CD14-positive monocyte (primary cell): Measurements from ENCODE around the gene FST. TPM values are rescaled to one million over a fixed set of nuclear protein-coding genes. Genes with fewer than 3 reads are reported as not detected.

Experiments
- DNase-seq, 3 donors: peaks; one replicate each; pipeline ENCODE4 v3.0.0-alpha.2; 2011 to 2022
- H2AFZ ChIP-seq: 2 replicates; pipeline ENCODE4 v1.6.0; 2012; ENCODE audit warnings: mild to moderate bottlenecking, low read depth, low read length, inconsistent platforms; ENCODE audit not compliant: insufficient read depth, poor library complexity, severe bottlenecking
- H3K27ac ChIP-seq, 2 donors: 1 replicate in 1 of 2; 2 replicates in 1 of 2; pipeline ENCODE4 v1.5.1; 2012 to 2013; ENCODE audit warnings: low read length in 2 of 2, control low read depth in 1 of 2, inconsistent platforms in 1 of 2, low read depth in 1 of 2, mild to moderate bottlenecking in 1 of 2
- H3K27me3 ChIP-seq, 2 donors: one replicate each; pipeline versions ENCODE4 v1.6.0 to v1.6.1; 2011 to 2013; ENCODE audit warnings: low read length in 2 of 2; ENCODE audit not compliant: control insufficient read depth in 2 of 2, insufficient read depth in 2 of 2
- H3K36me3 ChIP-seq, 2 donors: replicated peaks in 1 of 2; 1 replicate in 1 of 2; 2 replicates in 1 of 2; pipeline versions ENCODE4 v1.5.1 to v1.6.1; 2012 to 2013; ENCODE audit warnings: low read length in 2 of 2, control low read depth in 1 of 2, inconsistent platforms in 1 of 2, mild to moderate bottlenecking in 1 of 2; ENCODE audit not compliant: insufficient read depth in 2 of 2, control insufficient read depth in 1 of 2
- H3K4me1 ChIP-seq, 2 donors: 1 replicate in 1 of 2; 2 replicates in 1 of 2; pipeline versions ENCODE4 v1.5.1 to v1.6.1; 2012 to 2013; ENCODE audit warnings: low read length in 2 of 2, control low read depth in 1 of 2, inconsistent platforms in 1 of 2, mild to moderate bottlenecking in 1 of 2, moderate library complexity in 1 of 2; ENCODE audit not compliant: insufficient read depth in 2 of 2, control insufficient read depth in 1 of 2
- H3K4me2 ChIP-seq: replicated peaks from 2 replicates; pipeline ENCODE3; 2012; ENCODE audit warnings: low read length, moderate library complexity, mild to moderate bottlenecking; ENCODE audit not compliant: poor library complexity, severe bottlenecking; ENCODE audit errors: extremely low read depth
- H3K4me3 ChIP-seq, 3 experiments: fragments of 200-600 bp in 1 of 3; sonication (generic) in 1 of 3; replicated peaks in 1 of 3; 1 replicate in 2 of 3; 2 replicates in 1 of 3; pipeline ENCODE4 v1.5.1; 2011 to 2013; ENCODE audit warnings: low read length in 3 of 3, mild to moderate bottlenecking in 3 of 3, control low read depth in 2 of 3, low read depth in 2 of 3, inconsistent platforms in 1 of 3, moderate library complexity in 1 of 3
- H3K79me2 ChIP-seq: 2 replicates; pipeline ENCODE4 v1.6.0; 2012; ENCODE audit warnings: mild to moderate bottlenecking, control low read depth, inconsistent platforms, low read length, moderate library complexity; ENCODE audit not compliant: insufficient read depth
- H3K9ac ChIP-seq: 2 replicates; pipeline ENCODE4 v1.6.0; 2017; ENCODE audit warnings: low read length, mild to moderate bottlenecking; ENCODE audit not compliant: insufficient read depth, poor library complexity, severe bottlenecking
- H3K9me3 ChIP-seq, 2 donors: replicated peaks in 1 of 2; 1 replicate in 1 of 2; 2 replicates in 1 of 2; pipeline versions ENCODE4 v1.5.1 to v1.6.1; 2012 to 2013; ENCODE audit warnings: low read length in 2 of 2, control low read depth in 1 of 2; ENCODE audit not compliant: control insufficient read depth in 1 of 2, insufficient read depth in 1 of 2
- H4K20me1 ChIP-seq: 2 replicates; pipeline ENCODE4 v1.6.0; 2012; ENCODE audit warnings: mild to moderate bottlenecking, low read length, control low read depth, moderate library complexity; ENCODE audit not compliant: insufficient read depth
- H3K27ac Mint-ChIP-seq, 7 donors: one replicate each; pipeline ENCODE4 v1.8.0; 2020; ENCODE audit warnings: mild to moderate bottlenecking in 7 of 7, mixed read lengths in 7 of 7, moderate library complexity in 6 of 7, inconsistent platforms in 2 of 7
- H3K27me3 Mint-ChIP-seq, 3 donors: one replicate each; pipeline ENCODE4 v1.8.0; 2021 to 2022; ENCODE audit warnings: low read depth in 3 of 3, mild to moderate bottlenecking in 3 of 3, mixed read lengths in 3 of 3, moderate library complexity in 3 of 3, inconsistent platforms in 1 of 3
- H3K36me3 Mint-ChIP-seq, 2 donors: one replicate each; pipeline ENCODE4 v1.8.0; 2020; ENCODE audit warnings: mixed read lengths in 2 of 2, inconsistent platforms in 1 of 2, mild to moderate bottlenecking in 1 of 2
- H3K4me1 Mint-ChIP-seq: one replicate; pipeline ENCODE4 v1.8.0; 2020; ENCODE audit warnings: mild to moderate bottlenecking, mixed read lengths
- H3K4me3 Mint-ChIP-seq, 2 donors: one replicate each; pipeline ENCODE4 v1.8.0; 2020; ENCODE audit warnings: mild to moderate bottlenecking in 2 of 2, mixed read lengths in 2 of 2, moderate library complexity in 1 of 2
- H3K9me3 Mint-ChIP-seq, 7 donors: one replicate each; pipeline ENCODE4 v1.8.0; 2020 to 2022; ENCODE audit warnings: mixed read lengths in 7 of 7, mild to moderate bottlenecking in 6 of 7, moderate library complexity in 6 of 7, inconsistent platforms in 2 of 7
- CTCF ChIP-seq: fragments of 200-600 bp; IDR thresholded peaks from one replicate; pipeline ENCODE4 v1.8.0; 2022; ENCODE audit warnings: antibody characterized with exemption, mild to moderate bottlenecking
- WGBS: methylation state at CpG from one replicate; pipeline ENCODE4 v1.1.5; 2013; ENCODE audit warnings: missing lambda C conversion rate; ENCODE audit not compliant: insufficient coverage; 5-methylcytosine and 5-hydroxymethylcytosine counted together
- intact Hi-C, 2 donors: fragments of 100-400 bp; cut with micrococcal nuclease; formaldehyde crosslinking; loops; one replicate each; pipeline versions ENCODE4 v1.15.0 to v1.15.1; 2023
- polyA plus RNA-seq, 3 donors: library from polyadenylated mRNA; depleted of rRNA in 1 of 3; unstranded in 2 of 3; stranded (reverse) in 1 of 3; fragments of 300-500 nt in 2 of 3; fragments of >200 nt in 1 of 3; fragmentation: Illumina TruSeq in 2 of 3; gene quantifications; 1 replicate in 2 of 3; 2 replicates in 1 of 3; pipeline ENCODE4 v1.2.3, GENCODE V29; 2012 to 2021

FST gene
- polyA plus RNA-seq, 3 donors: 0.23 TPM; not detected in 2

DNA sequence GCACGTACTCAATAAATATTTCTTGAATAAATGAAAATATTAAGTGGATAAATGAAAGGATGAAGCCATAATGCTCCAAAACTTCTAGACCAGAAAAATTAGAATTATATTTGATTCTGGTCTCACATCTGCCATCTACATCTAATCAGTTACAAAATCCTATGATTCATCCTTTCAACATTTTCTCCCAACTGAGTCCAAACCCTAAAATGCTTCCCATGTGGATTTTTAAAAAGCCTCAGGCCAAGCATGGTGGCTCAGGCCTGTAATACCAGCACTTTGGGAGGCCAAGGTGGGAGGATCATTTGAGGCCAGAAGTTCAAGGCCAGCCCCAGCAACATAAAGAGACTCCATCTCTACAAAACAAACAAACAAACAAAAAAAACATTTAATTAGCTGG is 31.6 kb upstream of the FST start:
- Histone ChIP-seq H3K27ac (no peak overlapping the region), H3K36me3 (no peaks in the 10 kb centered on the region), H3K79me2 (no peaks in the 10 kb centered on the region), H3K27me3 (no peaks in the 10 kb centered on the region), H4K20me1 (no peaks in the 10 kb centered on the region), H3K9me3 (no peaks in the 10 kb centered on the region), H2AFZ (no peak overlapping the region), H3K4me1 (no peaks in the 10 kb centered on the region), H3K4me3 (no peak overlapping the region), H3K4me2 (no peak overlapping the region), H3K9ac (no peak overlapping the region)
- intact Hi-C loops: no loop called here
- DNase-seq: no peak
- H3K4me3 Mint-ChIP-seq: no peak overlapping the region
- H3K36me3 Mint-ChIP-seq: no peaks in the 10 kb centered on the region
- no peak overlapping the region for H3K27ac Mint-ChIP-seq
- no CpG with 5 or more reads among the region's 1 CpG for WGBS
- no peaks in the 10 kb centered on the region for H3K9me3 Mint-ChIP-seq
- H3K27me3 Mint-ChIP-seq: peaks cover 0 to 5% (median 4%) of the 10 kb centered on the region in 3 donors
- no peaks in the 10 kb centered on the region for H3K4me1 Mint-ChIP-seq
- no peak for TF ChIP-seq CTCF

DNA sequence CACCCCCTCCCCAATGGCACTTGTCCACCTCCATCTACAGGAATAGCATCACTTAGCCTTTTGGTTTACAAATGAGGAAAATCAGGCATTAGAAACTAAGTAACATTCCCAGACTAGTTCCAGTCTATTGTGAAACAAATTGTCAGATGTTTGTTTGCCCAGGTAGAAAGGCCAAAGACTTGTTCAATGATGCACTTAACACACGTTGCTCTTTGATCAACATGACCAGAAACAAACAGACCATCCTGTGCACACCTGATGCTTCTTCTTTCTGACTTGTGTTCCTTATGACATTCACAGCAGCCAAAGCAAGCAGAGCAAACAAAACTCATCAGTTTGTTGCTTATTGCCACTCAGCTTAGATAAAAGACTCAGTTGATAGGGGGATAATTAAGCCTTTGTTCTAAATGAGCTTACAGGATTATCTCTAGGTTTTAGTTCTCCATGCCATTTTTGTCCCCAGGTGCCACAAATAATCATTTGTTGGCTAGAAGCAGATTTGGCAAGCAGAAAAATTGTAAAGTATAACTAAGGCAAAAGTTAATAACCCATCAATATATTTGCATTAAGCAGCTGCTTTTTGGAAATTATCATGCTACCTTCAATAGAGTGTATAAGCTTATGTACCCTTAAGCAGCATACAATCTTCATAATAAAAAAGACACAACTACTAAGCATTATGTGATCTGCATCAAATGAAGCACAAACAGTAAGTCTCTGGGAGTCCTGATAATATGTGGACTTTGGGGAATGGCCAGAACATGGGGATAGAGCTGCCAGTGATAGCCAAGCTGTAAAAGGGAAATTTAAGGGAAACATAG is 26.3 kb upstream of the FST start:
- Histone ChIP-seq H3K9ac (no peak overlapping the region), H4K20me1 (no peaks in the 10 kb centered on the region), H3K36me3 (no peaks in the 10 kb centered on the region), H3K4me1 (no peaks in the 10 kb centered on the region), H3K4me2 (no peak overlapping the region), H3K27ac (no peak overlapping the region), H3K27me3 (no peaks in the 10 kb centered on the region), H2AFZ (no peak overlapping the region), H3K9me3 (no peaks in the 10 kb centered on the region), H3K4me3 (no peak overlapping the region), H3K79me2 (no peaks in the 10 kb centered on the region)
- H3K36me3 Mint-ChIP-seq: no peaks in the 10 kb centered on the region
- H3K4me3 Mint-ChIP-seq: no peak overlapping the region
- DNase-seq: no peak
- 75% methylated on average over 1 of the region's 1 CpG for WGBS
- peaks cover 4 to 9% (median 5%) of the 10 kb centered on the region in 3 donors for H3K27me3 Mint-ChIP-seq
- peaks cover 0 to 8% (median 2%) of the 10 kb centered on the region in 7 donors for H3K9me3 Mint-ChIP-seq
- no peak for TF ChIP-seq CTCF
- no peaks in the 10 kb centered on the region for H3K4me1 Mint-ChIP-seq
- H3K27ac Mint-ChIP-seq: no peak overlapping the region
- intact Hi-C loops: no loop called here
